Body of pancreas (tissue), 4 donors: Measurements from ENCODE around the gene OR5A2.

Source experiments
- CTCF ChIP-seq, 7 experiments: fragments of 450-650 bp in 4 of 7; fragments of 200-600 bp in 3 of 7; sonication (generic) in 3 of 7; IDR thresholded peaks; one replicate each; pipeline ENCODE4 v1.5.1; 2016 to 2019; ENCODE audit warnings: antibody characterized with exemption in 7 of 7
- POLR2A ChIP-seq, 3 donors: fragments of 450-650 bp; IDR thresholded peaks; one replicate each; pipeline ENCODE4 v1.6.1; 2016; ENCODE audit warnings: antibody characterized with exemption in 3 of 3, mild to moderate bottlenecking in 2 of 3

- TF ChIP-seq POLR2A (IDR thresholded peaks at IDR 0.05), result no peak
- TF ChIP-seq CTCF (IDR thresholded peaks at IDR 0.05), result no peak
Measured at GRCh38 chr11:59416613-59417012, 9.6 kb downstream of the OR5A2 start.
